Gastroesophageal sphincter (tissue), 3 donors: ENCODE results near the gene ZCCHC3.

Source experiments
- EP300 ChIP-seq: sonication (generic); formaldehyde crosslinking; IDR thresholded peaks from one replicate; pipeline ENCODE4 v1.6.1; 2017; ENCODE audit warnings: antibody characterized with exemption, mild to moderate bottlenecking
- POLR2A ChIP-seq, 2 donors: fragments of 450-650 bp; IDR thresholded peaks; one replicate each; pipeline ENCODE4 v1.6.1; 2017; ENCODE audit warnings: antibody characterized with exemption in 2 of 2, mild to moderate bottlenecking in 2 of 2, moderate library complexity in 1 of 2
- TF ChIP-seq, protein P1 (sequence below), 4 experiments: fragments of 200-600 bp in 2 of 4; fragments of 450-650 bp in 2 of 4; sonication (generic) in 1 of 4; IDR thresholded peaks; one replicate each; pipeline ENCODE4 v1.5.1; 2017 to 2019; ENCODE audit warnings: antibody characterized with exemption in 4 of 4, mild to moderate bottlenecking in 2 of 4, moderate library complexity in 2 of 4

DNA sequence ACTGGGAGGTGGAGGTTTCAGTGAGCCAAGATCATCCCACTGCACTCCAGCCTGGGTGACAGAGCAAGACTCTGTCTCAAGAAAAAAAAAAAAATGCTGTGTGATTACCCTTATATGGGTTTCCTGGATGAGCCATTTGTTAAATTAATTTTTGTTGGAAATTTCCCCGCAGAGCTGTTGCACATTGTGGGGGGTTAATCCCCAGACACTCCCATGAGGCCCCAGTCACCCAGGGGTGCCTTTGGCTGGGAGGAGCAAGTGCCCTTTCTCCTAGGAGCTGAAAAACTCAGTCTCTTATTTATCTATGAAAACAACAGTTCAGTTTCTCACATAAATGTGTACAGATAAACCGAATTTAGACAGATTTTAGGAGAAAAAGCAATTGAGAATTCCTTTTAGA is 44.6 kb upstream of the ZCCHC3 start:
- TF ChIP-seq, protein P1, sequence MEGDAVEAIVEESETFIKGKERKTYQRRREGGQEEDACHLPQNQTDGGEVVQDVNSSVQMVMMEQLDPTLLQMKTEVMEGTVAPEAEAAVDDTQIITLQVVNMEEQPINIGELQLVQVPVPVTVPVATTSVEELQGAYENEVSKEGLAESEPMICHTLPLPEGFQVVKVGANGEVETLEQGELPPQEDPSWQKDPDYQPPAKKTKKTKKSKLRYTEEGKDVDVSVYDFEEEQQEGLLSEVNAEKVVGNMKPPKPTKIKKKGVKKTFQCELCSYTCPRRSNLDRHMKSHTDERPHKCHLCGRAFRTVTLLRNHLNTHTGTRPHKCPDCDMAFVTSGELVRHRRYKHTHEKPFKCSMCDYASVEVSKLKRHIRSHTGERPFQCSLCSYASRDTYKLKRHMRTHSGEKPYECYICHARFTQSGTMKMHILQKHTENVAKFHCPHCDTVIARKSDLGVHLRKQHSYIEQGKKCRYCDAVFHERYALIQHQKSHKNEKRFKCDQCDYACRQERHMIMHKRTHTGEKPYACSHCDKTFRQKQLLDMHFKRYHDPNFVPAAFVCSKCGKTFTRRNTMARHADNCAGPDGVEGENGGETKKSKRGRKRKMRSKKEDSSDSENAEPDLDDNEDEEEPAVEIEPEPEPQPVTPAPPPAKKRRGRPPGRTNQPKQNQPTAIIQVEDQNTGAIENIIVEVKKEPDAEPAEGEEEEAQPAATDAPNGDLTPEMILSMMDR (IDR thresholded peaks at IDR 0.05): no peak
- TF ChIP-seq POLR2A (IDR thresholded peaks at IDR 0.05) (no peak), EP300 (no peak)
